GM12864 (cell line): Measurements from ENCODE around the gene TEKT3.

Experiments used
- DNase-seq: peaks from one replicate; pipeline ENCODE4 v3.0.0-alpha.2; 2011; ENCODE audit warnings: low read depth
- H3K4me3 ChIP-seq: 2 replicates; pipeline ENCODE4 v1.5.1; 2011; ENCODE audit warnings: mild to moderate bottlenecking, low read depth, low read length, control low read depth
- TF ChIP-seq, protein P1 (sequence below): IDR thresholded peaks from 2 replicates; pipeline ENCODE4 v1.5.1; 2011; ENCODE audit warnings: low read depth, mild to moderate bottlenecking, moderate library complexity, low read length, control low read depth, inconsistent platforms; ENCODE audit errors: missing control alignments

The TEKT3 gene

GRCh38 chr17:15351925-15352324 lies 10.5 kb upstream of the TEKT3 start:
- DNase-seq, result no peak
- TF ChIP-seq, protein P1, sequence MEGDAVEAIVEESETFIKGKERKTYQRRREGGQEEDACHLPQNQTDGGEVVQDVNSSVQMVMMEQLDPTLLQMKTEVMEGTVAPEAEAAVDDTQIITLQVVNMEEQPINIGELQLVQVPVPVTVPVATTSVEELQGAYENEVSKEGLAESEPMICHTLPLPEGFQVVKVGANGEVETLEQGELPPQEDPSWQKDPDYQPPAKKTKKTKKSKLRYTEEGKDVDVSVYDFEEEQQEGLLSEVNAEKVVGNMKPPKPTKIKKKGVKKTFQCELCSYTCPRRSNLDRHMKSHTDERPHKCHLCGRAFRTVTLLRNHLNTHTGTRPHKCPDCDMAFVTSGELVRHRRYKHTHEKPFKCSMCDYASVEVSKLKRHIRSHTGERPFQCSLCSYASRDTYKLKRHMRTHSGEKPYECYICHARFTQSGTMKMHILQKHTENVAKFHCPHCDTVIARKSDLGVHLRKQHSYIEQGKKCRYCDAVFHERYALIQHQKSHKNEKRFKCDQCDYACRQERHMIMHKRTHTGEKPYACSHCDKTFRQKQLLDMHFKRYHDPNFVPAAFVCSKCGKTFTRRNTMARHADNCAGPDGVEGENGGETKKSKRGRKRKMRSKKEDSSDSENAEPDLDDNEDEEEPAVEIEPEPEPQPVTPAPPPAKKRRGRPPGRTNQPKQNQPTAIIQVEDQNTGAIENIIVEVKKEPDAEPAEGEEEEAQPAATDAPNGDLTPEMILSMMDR, result no peak

GRCh38 chr17:15351478-15351840 lies 10.1 kb upstream of the TEKT3 start:
- H3K4me3 ChIP-seq, result no peak overlapping the region
- no peak for DNase-seq
- TF ChIP-seq, protein P1, result no peak

More at GRCh38 chr17:15351925-15352324, 10.5 kb upstream of the TEKT3 start:
- no peak overlapping the region for H3K4me3 ChIP-seq

GRCh38 chr17:15350777-15351477 lies 9.5 kb upstream of the TEKT3 start:
- no peak for DNase-seq
- TF ChIP-seq, protein P1, result no peak
- no peak overlapping the region for H3K4me3 ChIP-seq

- TF ChIP-seq, protein P1, result no peak
- no peak for DNase-seq
- no peak overlapping the region for H3K4me3 ChIP-seq
These were observed 7.7 kb upstream of the TEKT3 start for GRCh38 chr17:15349119-15349518.

- TF ChIP-seq, protein P1, result no peak
- no peak overlapping the region for H3K4me3 ChIP-seq
- no peak for DNase-seq
These were observed 6.6 kb upstream of the TEKT3 start for GRCh38 chr17:15348021-15348420.

GRCh38 chr17:15346066-15346595 lies 4.7 kb upstream of the TEKT3 start:
- no peak overlapping the region for H3K4me3 ChIP-seq
- TF ChIP-seq, protein P1, result no peak
- no peak for DNase-seq

GRCh38 chr17:15343749-15344148 lies 2.4 kb upstream of the TEKT3 start:
- TF ChIP-seq, protein P1, result no peak
- no peak for DNase-seq
- H3K4me3 ChIP-seq, result no peak overlapping the region
